ENCODE measurements around the gene VANGL1.

The VANGL1 gene

GRCh38 chr1:115641762-115642167, at the start of gene VANGL1:
Gene VANGL1, plus strand, starts transcription at chr1:115641970. Its CDS starts 9,444 bp downstream, at chr1:115651414.
- H3K4me3 ChIP-seq, result peak within 1 kb of the TSS; percentile 73 to 84
- no peaks in the 10 kb centered on the region for H3K27me3 ChIP-seq
- peaks cover 0 to 10% (median 6%) of the 10 kb centered on the region in 3 donors for H3K9me3 ChIP-seq
- peaks cover 0 to 16% (median 3%) of the 10 kb centered on the region in 4 donors for H3K4me1 ChIP-seq
- H3K27ac ChIP-seq, result peak within 1 kb of the TSS; percentile 62 to 68
- intact Hi-C loops (cut with DNase I; ENCODE audit: low total_unique reads), result loop anchor here (10.0 kb wide), 1 partner anchor 133 kb away; no protein-coding TSS in a partner anchor
- DNase-seq, result peak; percentile 43 to 84
- no peak for TF ChIP-seq CTCF (IDR thresholded peaks at IDR 0.05)
- no peaks in the 10 kb centered on the region for H3K36me3 ChIP-seq

- H3K36me3 ChIP-seq, result no peaks in the 10 kb centered on the region
- intact Hi-C loops (cut with DNase I; ENCODE audit: low total_unique reads), result loop anchor here (10.0 kb wide), 1 partner anchor 127 kb away; no protein-coding TSS in a partner anchor
- no peak for DNase-seq
Observed at GRCh38 chr1:115592264-115592663, 49.5 kb upstream of the VANGL1 start.

GRCh38 chr1:115593365-115594259, 48.2 kb upstream of the VANGL1 start:
- H3K4me3 ChIP-seq, result no peak overlapping the region
- TF ChIP-seq CTCF (IDR thresholded peaks at IDR 0.05), result no peak
- H3K27me3 ChIP-seq, result no peaks in the 10 kb centered on the region
- H3K36me3 ChIP-seq, result no peaks in the 10 kb centered on the region
- intact Hi-C loops (cut with DNase I; ENCODE audit: low total_unique reads), result loop anchor here (10.0 kb wide), 1 partner anchor 129 kb away; no protein-coding TSS in a partner anchor
- H3K4me1 ChIP-seq, result peaks cover 0 to 6% (median 2%) of the 10 kb centered on the region in 4 donors
- H3K9me3 ChIP-seq, result peaks cover 0 to 3% (median 0%) of the 10 kb centered on the region in 3 donors
- no peak overlapping the region for H3K27ac ChIP-seq
- DNase-seq, result no peak

More at GRCh38 chr1:115592264-115592663, 49.5 kb upstream of the VANGL1 start:
- Histone ChIP-seq H3K4me3 (no peak overlapping the region), H3K9me3 (peaks cover 0 to 16% (median 3%) of the 10 kb centered on the region in 3 donors), H3K27me3 (no peaks in the 10 kb centered on the region), H3K4me1 (peaks cover 0 to 6% (median 2%) of the 10 kb centered on the region in 4 donors), H3K27ac (no peak overlapping the region)
- no peak for TF ChIP-seq CTCF (IDR thresholded peaks at IDR 0.05)

- no peak for TF ChIP-seq CTCF (IDR thresholded peaks at IDR 0.05)
- intact Hi-C loops (cut with DNase I; ENCODE audit: low total_unique reads), result loop anchor here (10.0 kb wide), 1 partner anchor 130 kb away; no protein-coding TSS in a partner anchor
- Histone ChIP-seq H3K27me3 (no peaks in the 10 kb centered on the region), H3K9me3 (peaks cover 0 to 2% (median 0%) of the 10 kb centered on the region in 3 donors), H3K4me3 (no peak overlapping the region), H3K4me1 (peaks cover 0 to 6% (median 2%) of the 10 kb centered on the region in 4 donors), H3K27ac (no peak overlapping the region), H3K36me3 (no peaks in the 10 kb centered on the region)
- no peak for DNase-seq
Observed at GRCh38 chr1:115594600-115594999, 47.2 kb upstream of the VANGL1 start.

GRCh38 chr1:115595279-115596079, 46.3 kb upstream of the VANGL1 start:
- H3K9me3 ChIP-seq, result peaks cover 0 to 1% (median 0%) of the 10 kb centered on the region in 3 donors
- no peaks in the 10 kb centered on the region for H3K27me3 ChIP-seq
- H3K4me1 ChIP-seq, result peaks cover 0 to 6% (median 2%) of the 10 kb centered on the region in 4 donors
- H3K4me3 ChIP-seq, result no peak overlapping the region
- H3K36me3 ChIP-seq, result no peaks in the 10 kb centered on the region
- peak; percentile 88 to 95 for TF ChIP-seq CTCF (IDR thresholded peaks at IDR 0.05)
- no peak overlapping the region for H3K27ac ChIP-seq
- intact Hi-C loops (cut with DNase I; ENCODE audit: low total_unique reads), result loop anchor here (5.0 to 10.0 kb wide), 2 partner anchors 131 to 453 kb away; no protein-coding TSS in a partner anchor
- DNase-seq, result peak; percentile 84 to 91
